Fibroblast of the aortic adventitia (primary cell): ENCODE data around the gene RELN. TPM values are rescaled to one million over a fixed set of nuclear protein-coding genes. Genes with fewer than 3 reads are reported as not detected.
"Not testable (repeated sequence)": the region's sequence is repeated elsewhere in the genome, so short reads cannot be mapped to it uniquely, and the experiment has no call there.

Experiments
- DNase-seq: peaks from one replicate; pipeline ENCODE4 v3.0.0-alpha.2; 2010; ENCODE audit warnings: low read depth
- H3K4me3 ChIP-seq: 2 replicates; pipeline ENCODE4 v1.5.1; 2011; ENCODE audit warnings: low read depth, mild to moderate bottlenecking, control low read depth, low read length, moderate library complexity
- CTCF ChIP-seq: IDR thresholded peaks from 2 replicates; pipeline ENCODE4 v1.5.1; 2011; ENCODE audit warnings: mild to moderate bottlenecking, low read length, control low read depth, inconsistent platforms; ENCODE audit not compliant: insufficient read depth
- total RNA-seq: library from RNA; depleted of rRNA; stranded (reverse); fragments of >200 nt; gene quantifications from 2 replicates; pipeline ENCODE4 v1.2.3, GENCODE V29; 2012; ENCODE audit warnings: low replicate concordance

Gene RELN
- total RNA-seq = 7.5 and 88.7 TPM in 2 replicates

GRCh38 chr7:103989200-103989784 is at the start of gene RELN:
TSS of gene RELN (minus strand) at chr7:103989658. CDS start at chr7:103989356, 302 bp downstream.
- TF ChIP-seq CTCF = no peak

GRCh38 chr7:104038136-104038535 is 48.7 kb upstream of the RELN start:
- no peak overlapping the region for H3K4me3 ChIP-seq
- no peak for TF ChIP-seq CTCF
- DNase-seq = no peak

More at GRCh38 chr7:103989200-103989784, at the start of gene RELN:
- peak; percentile 22 for DNase-seq
- peak within 1 kb of the TSS; percentile 54 for H3K4me3 ChIP-seq

DNA sequence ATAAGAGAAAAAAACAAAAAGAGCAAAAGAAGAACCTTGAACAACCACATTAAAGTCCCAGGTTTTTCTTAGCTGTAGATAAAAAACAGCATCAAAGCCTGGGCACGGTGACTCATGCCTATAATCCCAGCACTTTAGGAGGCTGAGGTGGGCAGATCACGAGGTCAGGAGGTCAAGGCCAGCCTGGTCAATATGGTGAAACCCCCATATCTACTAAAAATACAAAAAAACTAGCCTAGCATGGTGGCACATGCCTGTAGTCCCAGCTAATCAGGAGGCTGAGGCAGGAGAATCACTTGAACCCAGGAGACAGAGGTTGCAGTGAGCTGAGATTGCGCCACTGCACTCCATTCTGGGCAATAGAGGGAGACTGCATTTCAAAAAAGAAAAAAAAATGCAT is 47.4 kb upstream of the RELN start:
- not testable (repeated sequence) for DNase-seq, H3K4me3 ChIP-seq

DNA sequence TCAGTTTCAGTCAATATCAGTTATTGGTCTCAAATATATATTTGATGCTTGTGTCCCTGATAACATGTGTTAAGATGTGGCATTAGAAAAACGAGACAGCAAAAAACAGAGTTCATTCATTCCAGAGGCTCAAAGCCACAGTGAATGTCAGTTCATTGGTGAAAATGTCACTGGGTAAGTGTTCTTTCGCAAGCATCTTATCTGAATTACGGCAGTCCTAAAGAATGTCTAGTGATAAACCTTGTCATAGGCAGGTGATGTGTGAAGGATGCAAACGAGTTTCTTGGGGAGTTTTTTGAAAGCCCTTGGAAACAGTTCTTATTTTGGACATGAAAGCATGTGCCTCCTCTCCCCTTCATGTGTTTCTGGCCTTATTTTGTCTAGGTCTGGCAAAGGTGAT is 45.9 kb upstream of the RELN start:
- DNase-seq = no peak
- TF ChIP-seq CTCF = no peak

GRCh38 chr7:104034679-104035078 is 45.2 kb upstream of the RELN start:
- no peak for TF ChIP-seq CTCF
- no peak overlapping the region for H3K4me3 ChIP-seq
- no peak for DNase-seq

More for the DNA sequence above, 45.9 kb upstream of the RELN start:
- no peak overlapping the region for H3K4me3 ChIP-seq

GRCh38 chr7:104033837-104034236 is 44.4 kb upstream of the RELN start:
- no peak for DNase-seq
- TF ChIP-seq CTCF = no peak
- H3K4me3 ChIP-seq = no peak overlapping the region

- TF ChIP-seq CTCF = no peak
- no peak for DNase-seq
- no peak overlapping the region for H3K4me3 ChIP-seq
Measured at GRCh38 chr7:104032486-104032885, 43.0 kb upstream of the RELN start.
